GM18867 (cell line): ENCODE data around the gene ACTL7A.
"Not testable (repeated sequence)": the region's sequence is repeated elsewhere in the genome, so short reads cannot be mapped to it uniquely, and the experiment has no call there.

ENCODE experiments used
- ATAC-seq: cut with Tn5 transposase; IDR thresholded peaks from one replicate; pipeline ENCODE4 v1.9.1; 2021; ENCODE audit warnings: mild to moderate bottlenecking, moderate library complexity; ENCODE audit not compliant: unreplicated experiment

The ACTL7A gene

DNA sequence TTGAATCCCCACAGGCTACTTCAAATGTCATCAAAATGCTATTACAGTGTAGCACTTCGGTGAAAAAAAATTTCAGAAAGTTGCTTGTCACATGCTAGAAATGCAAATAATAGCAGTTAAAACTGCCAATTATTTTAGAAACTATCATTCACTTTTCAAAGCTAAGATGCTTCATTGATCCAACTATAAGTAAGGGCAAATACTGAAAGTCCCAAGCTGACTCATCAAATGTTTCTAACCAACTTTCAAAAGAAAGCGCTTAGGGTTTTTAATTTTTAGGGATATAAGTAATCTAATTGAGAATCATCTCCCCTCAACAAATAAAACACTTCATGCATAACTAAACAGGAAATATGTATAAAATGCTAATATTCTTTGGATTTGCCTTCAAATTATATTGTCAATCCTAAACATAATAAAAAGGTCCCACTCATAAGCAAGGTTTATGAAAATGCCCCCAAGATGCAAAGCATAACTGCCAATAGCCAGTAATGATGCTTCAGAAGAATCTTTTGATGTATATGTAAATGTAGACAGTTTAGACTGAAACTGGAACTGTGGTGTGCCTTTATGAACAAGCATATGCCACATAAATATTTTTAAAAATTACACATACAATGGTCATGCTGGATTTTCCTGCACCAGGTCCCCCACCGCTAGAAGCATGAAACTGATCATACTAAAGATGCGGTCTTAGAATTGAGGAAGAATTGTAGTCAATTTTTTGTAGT lies 12.2 kb downstream of the ACTL7A start:
- ATAC-seq: peak; percentile 69

DNA sequence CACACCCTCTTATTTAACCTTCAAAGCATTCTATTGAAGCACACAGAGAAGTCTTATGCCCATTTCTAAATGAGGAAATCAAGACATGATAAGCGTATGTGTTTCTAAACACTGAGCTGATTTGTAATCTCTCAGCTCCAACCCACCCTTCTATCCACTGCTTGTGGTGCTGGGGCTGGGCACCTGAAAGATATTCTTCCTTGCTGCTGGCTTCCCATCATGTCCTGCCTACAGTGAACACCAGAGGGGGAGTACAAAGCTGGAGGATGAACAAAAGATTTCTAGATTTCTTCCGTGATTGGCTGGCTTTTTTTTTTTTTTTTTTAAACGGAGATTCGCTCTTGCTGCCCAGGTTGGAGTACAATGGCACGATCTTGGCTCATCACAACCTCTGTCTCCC lies 14.4 kb downstream of the ACTL7A start:
- no peak for ATAC-seq

DNA sequence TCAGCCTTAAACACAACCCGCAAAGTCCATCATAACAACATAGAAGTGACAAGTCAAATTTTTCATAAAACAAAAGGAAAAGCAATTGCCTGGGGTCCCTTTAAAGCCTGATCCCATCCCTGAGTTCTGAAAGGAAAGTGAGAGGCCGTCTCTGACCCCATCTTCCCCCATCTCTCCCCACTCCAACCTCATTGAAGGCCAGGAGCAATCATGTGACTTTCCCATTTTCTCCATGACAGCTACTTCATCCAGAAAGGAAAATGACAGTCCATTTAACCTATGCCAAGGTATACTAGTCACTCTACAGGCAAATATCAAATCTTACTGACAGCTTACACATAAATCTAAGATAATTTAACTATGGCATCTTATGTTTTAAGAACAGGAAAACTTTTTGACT lies 15.5 kb downstream of the ACTL7A start:
- ATAC-seq: no peak

DNA sequence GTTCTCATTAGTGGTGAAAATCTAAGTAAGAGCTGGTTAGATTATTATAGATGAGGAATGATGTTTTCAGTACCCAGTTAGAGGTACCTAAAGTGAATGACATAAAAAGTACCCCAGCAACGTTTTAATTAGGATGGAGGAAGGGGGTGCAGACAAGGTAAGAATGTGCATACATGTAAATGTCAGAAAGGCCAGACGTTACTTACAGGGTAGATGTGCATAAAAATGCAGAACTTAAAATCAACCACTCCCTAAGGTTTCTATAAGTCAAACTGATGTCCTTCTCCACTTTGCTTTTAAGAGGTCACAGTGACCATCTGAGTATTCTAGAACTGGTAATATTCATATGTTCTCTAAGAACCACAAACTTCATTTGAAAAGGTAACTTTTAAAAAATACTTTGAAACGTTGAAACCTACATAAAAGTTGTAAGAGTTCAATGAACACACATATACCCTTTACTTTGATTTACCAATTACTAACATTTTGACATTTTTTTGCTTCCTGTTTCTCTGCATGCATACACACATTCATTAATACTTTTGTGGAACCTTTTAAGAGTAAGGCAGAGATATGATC lies 18.8 kb downstream of the ACTL7A start:
- no peak for ATAC-seq

DNA sequence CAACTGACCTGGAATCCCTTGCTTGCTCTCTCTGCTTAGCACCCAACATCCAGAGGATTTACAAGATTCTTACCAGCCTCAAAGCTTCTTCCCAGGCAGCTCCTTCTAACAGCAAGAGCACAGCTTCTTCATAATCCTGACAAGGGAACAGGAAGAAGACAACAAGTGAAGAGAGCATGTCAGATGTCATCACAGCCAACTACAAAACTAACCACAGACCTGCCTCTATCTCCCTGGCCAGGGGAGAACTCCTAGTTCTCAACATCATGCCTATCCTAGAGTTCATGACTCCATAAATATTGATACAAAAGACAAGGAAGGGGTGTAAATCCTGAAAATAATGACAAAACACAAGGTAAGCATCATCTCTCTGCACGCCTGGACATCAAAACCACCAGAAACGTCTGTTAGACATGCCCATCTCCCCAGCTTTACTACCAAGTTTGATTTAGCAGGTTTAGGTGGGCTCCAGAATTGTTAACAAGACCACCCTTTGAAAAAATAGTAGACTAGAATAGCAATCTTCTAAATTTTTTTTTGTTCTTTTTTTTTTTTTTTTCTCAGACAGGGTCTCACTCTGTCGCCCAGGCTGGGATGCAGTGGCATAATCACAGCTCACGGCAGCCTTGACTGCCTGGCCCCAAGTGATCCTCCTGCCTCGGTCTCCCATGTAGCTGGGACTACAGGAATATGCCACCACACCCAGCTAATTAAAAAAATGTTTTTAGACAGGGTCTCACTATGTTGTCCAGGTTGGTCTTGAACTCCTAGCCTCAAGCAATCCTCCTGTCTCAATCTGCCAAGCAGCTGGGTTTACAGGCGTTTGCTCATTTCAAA lies 20.2 kb downstream of the ACTL7A start:
- no peak for ATAC-seq

DNA sequence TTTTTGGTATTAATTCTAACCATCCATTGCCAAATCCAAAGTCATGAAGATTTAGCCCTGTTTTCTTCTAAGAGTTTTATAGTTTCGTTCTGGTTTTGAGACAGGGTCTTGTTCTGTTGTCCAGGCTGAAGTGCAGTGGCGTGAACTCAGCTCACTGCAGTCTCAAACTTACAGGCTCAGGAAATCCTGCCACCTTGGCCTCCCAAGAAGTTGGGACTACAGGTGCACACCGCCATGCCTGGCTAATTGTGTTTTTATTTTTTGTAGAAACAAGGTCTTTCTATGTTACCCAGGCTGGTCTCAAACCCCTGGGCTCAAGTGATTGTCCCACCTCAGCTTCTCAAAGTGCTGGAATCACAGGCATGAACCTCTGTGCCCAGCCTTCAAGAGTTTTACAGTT lies 21.0 kb downstream of the ACTL7A start:
- ATAC-seq: no peak

DNA sequence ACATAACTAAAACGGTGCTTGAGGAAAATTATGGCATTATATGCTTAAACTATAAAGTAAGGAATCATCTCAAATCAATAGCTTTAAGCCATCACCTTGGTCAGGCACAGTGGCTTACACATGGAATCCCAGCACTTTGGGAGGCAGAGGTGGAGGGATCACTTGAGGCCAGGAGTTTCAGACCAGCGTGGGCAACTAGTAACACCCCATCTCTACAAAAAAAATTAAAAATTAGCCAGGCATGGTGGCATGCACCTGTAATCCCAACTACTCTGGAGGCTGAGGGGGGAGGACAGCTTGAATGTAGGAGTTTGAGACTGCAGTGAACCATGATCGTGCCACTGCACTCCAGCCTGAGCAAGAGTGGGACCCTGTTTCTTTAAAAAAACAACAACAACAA lies 22.6 kb downstream of the ACTL7A start:
- ATAC-seq: no peak

DNA sequence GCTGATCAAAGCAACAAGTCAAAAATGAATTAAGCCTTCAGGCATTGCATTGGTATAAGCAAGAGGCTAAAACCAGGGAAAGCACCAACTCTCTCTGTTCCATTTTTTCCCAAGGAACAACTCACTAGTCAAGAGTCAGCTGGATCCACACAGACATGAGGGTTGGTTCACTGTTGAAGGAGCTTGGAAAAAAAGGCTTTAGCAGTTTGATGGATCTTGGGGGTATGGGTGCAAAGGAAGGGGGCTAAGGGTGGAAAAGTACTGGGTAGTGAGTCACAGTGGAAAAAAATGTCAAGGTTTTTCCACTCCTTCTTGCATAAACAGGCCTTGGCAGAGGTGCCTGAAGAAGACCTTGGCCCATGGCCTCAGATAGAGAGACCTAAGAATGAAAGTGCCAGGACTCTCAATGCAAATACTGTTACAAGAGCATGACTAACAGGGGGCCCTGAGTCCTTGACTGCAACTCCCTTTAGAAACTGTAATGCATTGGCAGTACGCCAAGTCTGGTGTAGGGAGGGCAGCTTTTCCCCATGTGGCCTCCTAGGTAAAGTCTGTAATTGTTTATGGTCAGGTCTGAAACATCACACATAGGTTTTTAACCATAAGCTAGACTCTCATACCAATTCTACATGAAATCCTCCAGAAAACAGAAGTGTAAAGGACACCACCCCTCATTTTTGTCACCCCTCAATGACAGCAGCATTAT lies 23.7 kb downstream of the ACTL7A start:
- peak; percentile 99 for ATAC-seq

DNA sequence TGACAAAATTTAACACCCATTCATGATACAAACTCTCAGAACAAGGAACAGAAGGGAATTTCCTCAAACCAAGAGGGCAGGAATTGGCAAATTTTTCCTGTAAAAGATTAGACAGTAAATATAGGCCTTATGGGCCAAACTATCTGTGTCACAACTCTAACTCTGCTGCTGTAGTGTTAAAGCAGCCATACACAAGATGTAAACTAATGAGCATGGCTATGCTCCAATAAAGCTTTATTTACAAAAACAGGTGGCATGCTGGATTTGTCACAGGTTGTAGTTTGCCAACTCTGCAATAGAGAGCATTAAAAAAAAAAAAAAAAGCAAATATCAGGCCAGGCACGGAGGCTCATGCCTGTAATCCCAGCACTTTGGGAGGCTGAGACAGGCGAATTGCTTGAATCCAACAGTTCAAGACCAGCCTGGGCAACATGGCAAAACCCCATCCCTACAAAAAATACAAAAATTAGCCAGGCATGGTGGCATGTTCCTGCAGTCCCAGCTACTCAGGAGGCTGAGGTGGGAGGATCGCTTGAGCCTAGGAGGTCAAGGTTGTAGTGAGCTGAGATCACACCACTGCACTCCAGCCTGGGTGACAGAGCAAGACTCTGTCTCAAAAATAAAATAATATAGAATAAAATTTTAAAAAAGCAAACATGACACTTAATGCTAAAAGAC lies 24.7 kb downstream of the ACTL7A start:
- not testable (repeated sequence) for ATAC-seq

DNA sequence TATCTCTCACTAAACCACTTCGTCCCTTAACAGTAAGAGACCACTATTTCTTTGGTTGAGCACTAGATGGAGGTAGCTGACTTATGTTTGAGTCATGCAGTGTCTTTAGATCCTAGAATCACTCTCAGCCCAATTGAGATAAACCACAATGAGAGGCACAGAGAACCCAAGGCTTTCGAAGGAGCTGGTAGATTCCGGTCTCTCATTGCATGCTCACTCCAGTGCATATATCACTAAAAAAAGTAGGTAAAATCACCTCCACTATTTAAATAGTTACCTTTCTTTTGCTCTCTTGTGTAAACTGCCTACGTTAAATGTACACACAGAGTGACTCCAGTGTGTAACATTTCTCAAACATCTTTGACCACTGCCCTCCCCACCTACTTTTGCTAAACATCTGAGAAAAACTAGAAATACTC lies 27.6 kb downstream of the ACTL7A start:
- no peak for ATAC-seq

DNA sequence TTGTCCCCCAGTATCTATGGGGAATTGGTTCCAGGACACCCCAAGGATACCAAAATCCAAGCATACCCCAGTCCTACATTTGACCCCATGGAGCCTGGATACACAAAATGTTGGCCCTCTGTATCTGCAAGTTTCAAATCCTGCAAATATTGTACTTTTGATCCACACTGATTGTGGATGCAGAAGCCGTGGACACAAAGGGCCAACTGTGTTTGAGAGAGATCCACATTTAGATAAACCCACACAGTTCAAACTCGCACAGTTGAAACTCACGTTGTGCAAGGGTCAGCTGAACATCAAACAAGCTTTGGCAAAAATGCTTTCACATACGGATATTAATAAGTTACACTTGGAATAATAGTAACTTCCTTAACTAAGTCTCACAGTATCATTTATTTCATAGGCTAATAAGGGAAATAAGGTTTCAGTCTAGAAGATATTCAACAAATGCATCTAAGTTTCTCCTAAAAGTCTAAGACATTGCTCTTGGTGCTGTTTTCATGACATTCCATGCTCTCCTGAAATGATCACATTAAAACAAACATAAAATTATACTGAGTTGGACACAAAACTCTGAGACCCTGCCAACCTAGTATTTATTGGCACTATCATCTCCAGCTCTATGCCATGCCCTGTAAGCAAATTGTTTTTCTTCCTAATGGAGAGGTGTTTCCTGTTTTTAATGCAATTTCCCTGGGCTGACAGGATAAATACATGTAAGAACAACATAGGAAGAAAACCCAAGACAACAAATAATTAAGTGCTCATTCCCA lies 32.3 kb downstream of the ACTL7A start:
- no peak for ATAC-seq

DNA sequence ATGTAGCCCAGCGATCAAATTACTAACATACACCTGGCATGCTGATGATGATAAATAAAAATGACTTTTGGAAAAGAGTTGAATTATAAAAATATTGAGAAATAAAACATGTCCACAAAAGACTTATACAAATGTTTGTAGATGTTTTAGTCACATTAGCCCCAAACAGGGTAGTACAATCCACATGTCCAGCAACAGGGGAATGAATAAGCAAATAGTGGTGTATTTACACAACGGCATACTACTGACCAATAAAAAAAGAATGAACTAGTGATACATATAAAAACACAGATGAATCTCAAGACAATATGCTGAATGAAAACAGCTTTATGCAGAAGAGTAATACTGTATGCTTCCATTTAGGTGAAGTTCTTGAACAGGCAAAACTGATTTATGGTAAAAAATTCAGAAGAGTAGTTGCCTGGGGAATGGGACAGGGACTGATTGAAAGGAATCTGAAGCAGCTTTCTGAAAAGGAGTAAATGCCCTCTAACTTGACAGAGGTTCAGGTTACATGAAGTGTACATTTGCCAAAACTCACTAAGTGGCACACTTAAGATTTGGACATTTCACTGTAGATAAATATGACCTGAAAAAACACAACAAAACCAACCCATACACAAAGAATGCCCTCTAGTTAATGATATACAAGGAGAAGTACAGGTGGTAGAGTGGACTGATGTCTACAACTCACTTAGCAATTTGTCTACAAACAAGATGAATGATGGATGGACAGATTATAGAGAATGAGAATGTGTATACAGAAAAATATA lies 35.4 kb downstream of the ACTL7A start:
- no peak for ATAC-seq

DNA sequence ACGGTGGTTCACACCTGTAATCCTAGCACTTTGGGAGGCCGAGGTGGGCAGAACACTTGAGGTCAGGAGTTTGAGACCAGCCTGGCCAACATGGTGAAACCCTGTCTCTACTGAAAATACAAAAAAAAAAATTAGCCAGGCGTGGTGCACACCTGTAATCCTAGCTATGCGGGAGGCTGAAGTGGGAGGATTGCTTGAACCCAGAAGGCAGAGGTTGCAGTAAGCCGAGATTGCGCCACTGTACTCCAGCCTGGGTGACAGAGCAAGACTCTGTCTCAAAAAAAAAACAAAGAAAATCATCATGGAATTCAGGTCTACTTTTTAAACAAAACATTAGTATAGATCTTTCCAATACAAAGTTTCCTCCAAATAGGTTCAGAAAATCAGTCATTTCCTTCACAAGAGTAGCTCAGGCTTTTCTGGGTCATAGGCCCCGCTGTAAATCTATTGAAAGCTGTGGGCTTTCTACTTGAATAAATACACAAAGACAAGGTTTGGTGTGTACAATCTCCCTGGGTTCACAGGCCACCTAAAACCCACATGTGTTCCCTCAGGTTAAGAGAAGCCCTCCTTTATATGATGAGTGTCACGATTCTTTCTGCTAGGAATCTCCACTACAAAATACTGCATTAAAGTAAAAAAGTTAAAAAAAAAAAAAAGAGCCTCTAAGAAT lies 37.1 kb downstream of the ACTL7A start:
- ATAC-seq: not testable (repeated sequence)

DNA sequence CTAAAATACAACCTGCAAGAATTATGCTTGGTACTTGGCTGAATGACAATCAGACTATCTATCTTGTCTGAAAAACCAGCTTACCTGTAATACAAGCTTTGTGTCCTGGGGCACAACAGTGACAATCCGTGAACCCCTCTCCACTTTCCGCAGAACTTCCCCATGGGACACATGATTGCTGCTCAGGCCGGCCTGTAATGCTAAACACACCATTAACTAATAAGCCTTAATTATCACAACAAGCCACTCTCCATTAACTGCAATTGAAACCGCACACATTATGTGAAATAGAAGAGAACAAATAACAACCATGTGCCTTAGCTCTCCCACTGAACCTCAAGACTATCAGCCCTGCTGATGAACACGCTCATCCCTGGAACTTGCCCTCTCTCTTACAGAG lies 38.1 kb downstream of the ACTL7A start:
- no peak for ATAC-seq

DNA sequence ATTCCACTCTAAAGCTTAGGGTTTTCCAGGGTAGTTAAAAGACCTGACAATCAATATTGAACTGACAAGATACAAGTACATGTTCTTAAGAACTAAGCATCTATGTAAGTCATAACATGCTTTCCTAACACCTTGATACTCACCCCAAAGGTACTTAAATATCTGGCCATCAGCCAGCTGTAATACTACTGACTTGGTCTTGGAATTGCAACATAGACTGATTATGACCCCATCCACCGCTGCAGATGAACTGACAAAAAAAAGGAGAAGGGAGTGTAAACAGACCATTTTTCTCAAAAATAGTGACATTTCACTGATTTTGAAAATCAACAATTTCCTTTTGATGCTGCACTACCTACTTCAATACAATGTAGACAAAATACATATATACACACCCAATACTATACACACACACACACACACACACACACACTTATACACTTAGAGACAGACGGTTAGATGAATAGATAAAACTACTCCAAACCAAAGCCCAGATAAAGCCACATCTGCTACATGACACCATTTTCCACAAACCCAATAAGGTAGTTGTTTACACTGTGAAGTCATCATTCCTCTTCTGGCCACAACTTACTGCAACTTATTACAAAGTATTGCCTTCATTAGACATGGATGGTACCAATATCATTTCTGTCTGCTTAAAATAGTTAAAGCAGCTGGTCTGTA lies 41.5 kb downstream of the ACTL7A start:
- no peak for ATAC-seq

DNA sequence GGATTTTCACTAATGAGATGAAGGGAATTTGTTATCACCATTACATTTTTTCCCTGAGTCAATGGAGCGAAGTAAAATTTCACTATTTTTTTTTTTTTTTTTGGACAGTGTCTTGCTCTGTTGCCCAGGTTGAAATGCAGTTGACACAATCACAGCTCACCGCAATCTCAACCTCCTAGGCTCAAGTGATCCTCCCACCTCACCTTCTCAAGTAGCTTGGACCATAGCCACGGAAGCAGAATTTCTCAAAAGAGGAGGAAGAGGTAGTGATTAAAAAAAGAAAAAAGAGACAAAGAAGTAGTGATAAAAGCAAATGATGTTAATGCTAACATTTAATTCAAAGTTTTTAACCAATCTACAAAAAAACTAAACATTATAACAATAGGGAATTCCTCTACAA lies 42.1 kb downstream of the ACTL7A start:
- ATAC-seq: no peak

DNA sequence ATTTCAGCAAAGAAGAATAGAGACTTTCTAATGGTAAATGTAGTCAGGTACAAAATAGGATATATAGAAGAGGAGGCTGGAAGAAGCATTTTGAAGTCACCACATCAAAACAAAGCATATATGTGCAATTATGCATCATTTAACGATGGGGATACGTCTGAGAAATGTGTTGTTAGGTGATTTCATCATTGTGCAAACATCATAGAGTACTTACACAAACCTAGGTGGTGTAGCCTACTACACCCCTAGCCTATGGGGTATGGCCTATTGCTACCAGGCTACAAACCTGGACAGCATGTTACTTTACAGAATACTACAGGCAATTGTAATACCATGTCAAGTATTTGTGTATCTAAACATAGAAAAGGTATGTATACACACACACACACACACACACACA lies 43.4 kb downstream of the ACTL7A start:
- no peak for ATAC-seq

DNA sequence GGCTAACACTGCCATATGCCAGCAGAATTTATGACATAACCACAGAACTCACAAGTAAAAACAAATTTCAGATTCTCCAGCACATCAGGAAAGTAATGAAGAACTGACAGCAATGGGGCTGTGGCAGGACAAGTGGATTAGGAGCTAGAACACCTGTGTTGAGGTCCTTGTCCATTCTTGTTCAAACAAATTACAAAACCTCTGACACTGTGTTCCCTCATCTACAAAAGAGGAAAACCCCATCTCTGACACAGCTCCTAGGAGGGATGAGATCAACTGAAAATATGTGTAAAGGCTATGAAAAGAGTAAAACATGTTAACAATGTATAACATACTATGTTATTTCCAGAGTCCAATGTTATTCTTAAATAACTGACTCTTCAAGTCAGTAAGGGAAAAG lies 48.3 kb downstream of the ACTL7A start:
- ATAC-seq: no peak
